8988T (cell line): ENCODE measurements around the gene C22orf15.
A peak's percentile ranks its signal among the peaks of the same experiment; 100 is the strongest.

Source experiments
- DNase-seq: peaks from one replicate; pipeline ENCODE4 v3.0.0; 2011

C22orf15 gene

DNA sequence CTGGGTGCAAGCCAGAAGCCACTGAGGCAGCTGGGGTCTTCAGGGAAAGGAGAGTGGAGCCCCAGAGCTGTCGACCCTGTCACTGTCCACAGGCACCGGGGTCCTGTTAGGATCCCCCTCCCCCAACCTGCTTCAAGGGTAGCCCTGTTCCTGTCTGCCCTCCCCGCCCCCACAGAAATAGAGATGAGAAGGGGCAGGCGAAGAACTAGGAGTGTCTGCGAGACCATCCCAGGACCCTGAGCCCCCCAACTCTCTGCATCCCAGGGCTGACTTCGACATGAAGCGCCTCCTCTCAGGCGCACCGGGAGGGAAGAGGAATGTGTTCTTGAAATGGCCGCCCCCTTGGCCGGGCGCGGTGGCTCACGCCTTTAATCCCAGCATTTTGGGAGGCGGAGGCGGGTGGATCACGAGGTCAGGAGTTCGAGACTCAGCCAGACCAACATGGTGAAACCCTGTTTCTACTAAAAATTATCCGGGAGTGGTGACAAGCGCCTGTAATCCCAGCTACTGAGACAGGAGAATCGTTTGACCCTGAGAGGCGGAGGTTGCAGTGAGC, 11.3 kb upstream of the C22orf15 start:
- DNase-seq = no peak

GRCh38 chr22:23752090-23752691, 10.6 kb upstream of the C22orf15 start:
- DNase-seq = no peak

GRCh38 chr22:23752750-23753149, 10.0 kb upstream of the C22orf15 start:
- DNase-seq = no peak

- no peak for DNase-seq
Observed at GRCh38 chr22:23753385-23753784, 9.4 kb upstream of the C22orf15 start.

DNA sequence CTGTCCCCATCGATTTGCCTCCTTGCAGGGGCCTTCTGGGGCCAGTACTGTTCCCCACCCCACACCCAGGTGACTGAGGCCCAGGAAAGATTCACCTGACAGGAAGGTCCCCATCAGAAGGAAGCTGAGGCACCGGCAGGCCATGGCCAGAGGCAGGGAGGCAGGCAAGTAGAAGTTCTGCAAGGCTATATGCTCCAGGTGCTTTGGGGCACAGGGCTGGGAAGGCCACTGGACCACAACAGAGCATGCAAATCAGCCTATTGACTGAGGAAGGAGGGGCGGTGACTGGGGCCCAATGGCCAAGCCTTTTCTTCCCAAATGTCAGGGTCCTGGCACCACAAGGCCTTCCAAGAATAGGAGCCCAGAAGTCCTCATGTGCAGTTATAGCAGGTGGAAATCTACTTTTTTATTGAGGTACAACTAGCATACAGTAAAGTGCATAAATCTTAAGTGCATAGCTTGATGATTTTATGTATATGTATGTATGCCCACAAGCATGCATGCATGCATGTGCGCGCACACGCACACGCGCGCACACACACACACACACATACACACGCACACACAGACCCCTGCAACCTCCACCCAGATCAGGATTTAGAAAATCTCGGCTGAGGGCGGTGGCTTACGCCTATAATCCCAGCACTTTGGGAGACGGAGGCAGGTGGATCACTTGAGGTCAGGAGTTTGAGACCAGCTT, 8.4 kb upstream of the C22orf15 start, which contains the start of gene VPREB3:
Gene VPREB3, minus strand, starts transcription at position 206 of the 700 bp plus-strand sequence. Its CDS starts 62 bp downstream, at position 144.
- no peak for DNase-seq

GRCh38 chr22:23754980-23755636, 7.7 kb upstream of the C22orf15 start:
- DNase-seq = no peak

DNA sequence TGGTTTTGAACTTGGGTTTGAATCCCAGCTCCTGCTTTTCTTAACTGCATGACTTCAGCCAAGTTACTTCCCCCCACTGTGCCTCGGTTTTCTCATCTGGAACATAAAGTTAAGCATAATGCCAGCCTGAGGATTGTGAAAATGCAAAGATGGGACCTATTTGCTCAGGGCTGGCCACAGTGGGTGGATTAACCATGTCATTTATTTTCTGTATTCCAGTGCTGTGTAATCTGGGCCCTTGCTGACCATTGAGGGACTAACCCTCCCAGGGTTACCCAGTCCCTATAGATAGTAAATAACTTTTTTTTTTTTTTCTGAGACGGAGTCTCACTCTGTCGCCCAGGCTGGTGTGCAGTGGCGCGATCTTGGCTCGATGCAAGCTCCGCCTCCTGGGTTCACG, 7.1 kb upstream of the C22orf15 start:
- DNase-seq = no peak

GRCh38 chr22:23756891-23757290, 5.9 kb upstream of the C22orf15 start:
- DNase-seq = no peak

DNA sequence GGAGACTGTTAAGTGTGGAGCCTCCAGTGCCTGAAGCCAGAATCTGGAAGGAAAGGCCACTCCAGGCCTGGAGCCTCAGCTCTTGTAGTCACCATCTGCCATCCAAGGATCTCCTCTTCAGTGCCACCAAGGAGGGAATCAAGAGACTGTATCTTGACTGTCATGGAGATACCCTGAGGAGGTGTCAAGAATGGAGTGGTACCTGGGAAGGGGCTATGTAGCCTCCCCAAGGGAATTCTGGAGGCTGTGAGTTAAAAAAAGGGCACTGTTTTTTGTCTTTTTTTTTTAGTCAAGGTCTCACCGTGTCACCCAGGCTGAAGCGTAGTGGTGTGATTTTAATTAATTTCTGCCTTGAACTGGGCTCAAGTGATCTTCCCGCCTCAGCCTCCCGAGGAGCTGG, 3.2 kb upstream of the C22orf15 start:
- no peak for DNase-seq

DNA sequence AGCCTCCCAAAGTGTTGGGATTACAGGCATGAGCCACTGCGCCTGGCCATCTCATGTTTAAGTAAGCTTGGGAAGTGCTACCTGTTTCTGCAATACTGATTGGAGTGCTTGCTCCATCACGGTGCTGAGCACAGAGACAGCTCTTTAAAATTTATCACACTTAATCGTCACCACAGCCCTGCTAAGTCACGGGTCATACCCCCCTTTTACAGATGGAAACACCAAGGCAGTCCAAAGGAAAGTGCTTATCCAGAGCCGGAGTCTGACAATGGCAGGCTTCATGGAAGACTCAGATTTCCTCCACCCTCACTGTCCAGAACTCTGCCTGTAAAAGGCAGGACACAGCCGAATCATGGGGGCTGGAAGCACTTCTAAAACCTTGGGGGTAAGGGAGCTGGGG, 2.7 kb upstream of the C22orf15 start:
- DNase-seq = no peak

GRCh38 chr22:23763579-23763945, 772 bp downstream of the C22orf15 start:
- DNase-seq = no peak

DNA sequence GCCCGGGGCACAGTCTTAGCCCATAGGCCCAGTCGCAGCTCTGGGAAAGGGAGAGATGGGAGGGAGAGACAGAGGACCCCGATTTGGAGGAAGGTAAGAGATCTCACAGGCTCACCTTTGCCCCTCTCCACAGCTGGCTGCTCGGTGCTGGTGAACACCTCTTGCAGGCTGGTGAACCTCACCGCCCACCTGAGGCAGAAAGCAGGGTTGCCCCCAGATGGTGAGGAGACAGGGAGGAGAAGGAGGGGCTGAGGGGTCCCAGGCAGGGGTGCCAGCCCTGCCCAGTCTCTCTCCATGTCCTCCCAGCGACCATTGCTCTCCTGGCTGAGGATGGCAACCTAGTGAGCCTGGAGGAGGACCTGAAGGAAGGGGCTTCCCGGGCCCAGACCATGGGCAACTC, 1.2 kb downstream of the C22orf15 start:
- no peak for DNase-seq

GRCh38 chr22:23764899-23765881, 2.4 kb downstream of the C22orf15 start:
- no peak for DNase-seq

DNA sequence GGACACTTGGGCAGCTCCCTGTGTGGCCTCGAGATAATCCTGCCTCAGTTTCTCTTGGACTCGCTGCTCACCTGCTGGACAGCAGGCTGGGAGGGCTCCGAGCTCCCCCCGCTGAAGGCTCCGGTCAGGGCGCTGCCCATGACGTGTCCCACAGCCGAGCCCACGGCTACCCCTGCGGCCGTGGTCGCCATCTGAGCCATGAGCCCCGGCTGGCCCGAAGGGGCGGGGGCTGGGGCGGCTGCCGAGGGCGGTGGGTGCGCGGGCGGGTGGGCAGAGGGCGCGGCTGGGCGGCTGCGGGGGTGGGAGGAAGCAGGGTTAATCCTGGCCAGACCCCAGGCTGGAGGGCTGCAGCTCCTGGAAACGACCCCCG, 4.5 kb downstream of the C22orf15 start:
- DNase-seq = no peak

GRCh38 chr22:23767673-23768548, 5.1 kb downstream of the C22orf15 start, which contains the start of gene CHCHD10:
Gene CHCHD10 (minus strand): TSS chr22:23767972. CDS start chr22:23767874, 98 bp downstream.
- DNase-seq = peak; percentile 90

- DNase-seq = no peak
Observed at GRCh38 chr22:23769321-23769965, 6.7 kb downstream of the C22orf15 start.

DNA sequence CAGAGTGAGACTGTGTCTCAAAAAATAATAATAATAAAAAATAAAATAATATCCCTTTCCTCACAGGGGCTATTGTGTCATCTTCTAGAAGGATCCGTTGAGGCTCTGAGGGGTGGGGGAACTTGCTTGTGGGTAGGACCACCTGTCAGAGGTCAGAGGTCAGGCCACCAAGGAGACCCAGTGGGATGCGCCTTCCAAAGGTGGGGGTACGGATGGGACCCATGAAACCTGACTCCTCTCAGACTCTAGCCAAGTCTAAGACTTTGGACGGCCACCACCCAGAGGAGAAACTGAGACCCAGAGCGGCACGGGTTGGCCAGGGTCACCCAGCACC, 9.5 kb downstream of the C22orf15 start:
- DNase-seq = no peak

- DNase-seq = peak; percentile 53
Observed at GRCh38 chr22:23772649-23773473, 10.1 kb downstream of the C22orf15 start, which contains the start of gene MMP11. Gene MMP11 (plus strand): TSS chr22:23772849. CDS start chr22:23772871, 22 bp downstream.

DNA sequence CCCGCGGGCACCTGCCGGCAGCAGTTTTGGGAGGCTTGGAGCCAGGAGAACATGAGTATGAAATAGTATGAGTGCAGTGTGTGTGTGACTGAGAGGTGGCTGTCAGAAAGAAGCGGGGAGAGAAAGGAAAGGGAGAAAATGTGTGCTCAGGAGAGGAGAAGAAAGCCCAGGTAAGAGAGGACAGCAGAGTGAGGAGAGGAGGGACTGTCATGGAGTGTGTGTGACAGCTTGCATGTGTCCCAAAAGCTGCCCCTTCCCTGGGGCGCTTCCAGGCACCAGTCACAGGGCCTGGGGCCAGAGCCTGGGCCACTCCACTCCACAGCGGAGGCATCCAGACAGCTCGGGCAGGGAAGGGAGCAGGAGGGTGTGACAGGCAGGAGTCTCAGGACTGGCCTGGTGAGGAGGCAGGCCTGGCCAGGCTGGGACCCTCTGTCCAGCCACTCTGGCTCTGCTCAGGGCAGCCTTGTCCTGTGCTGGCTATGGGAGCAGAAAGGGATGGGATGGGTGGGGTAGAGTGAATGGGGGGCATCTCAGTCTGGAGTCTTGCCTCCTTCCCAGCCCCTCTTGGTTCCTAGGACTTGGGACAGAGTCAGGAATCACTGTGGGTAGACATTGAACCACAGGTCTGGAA, 10.8 kb downstream of the C22orf15 start:
- DNase-seq = no peak
